Urothelium cell line (cell line): ENCODE data around the gene BRMS1L.
"Not testable (repeated sequence)": the region's sequence is repeated elsewhere in the genome, so short reads cannot be mapped to it uniquely, and the experiment has no call there.

Source experiments
- DNase-seq: peaks from one replicate; pipeline ENCODE4 v3.0.0; 2011; ENCODE audit warnings: low spot score, mixed read lengths
- FAIRE-seq: peaks from 2 replicates; lab custom pipeline; 2011; peaks lifted over from hg19 to GRCh38; lab: Jason Lieb, UNC

Gene BRMS1L

GRCh38 chr14:35826218-35826951 lies at the start of gene BRMS1L:
Gene BRMS1L, plus strand, starts transcription at chr14:35826338. Its CDS starts 179 bp downstream, at chr14:35826517.
- DNase-seq: peak; percentile 98
- FAIRE-seq: no peak

GRCh38 chr14:35776823-35777222 lies 49.3 kb upstream of the BRMS1L start:
- DNase-seq (no peak), FAIRE-seq (no peak)

GRCh38 chr14:35777550-35777949 lies 48.6 kb upstream of the BRMS1L start:
- not testable (repeated sequence) for FAIRE-seq, DNase-seq

GRCh38 chr14:35779368-35779767 lies 46.8 kb upstream of the BRMS1L start:
- no peak for FAIRE-seq
- no peak for DNase-seq

GRCh38 chr14:35783699-35784098 lies 42.4 kb upstream of the BRMS1L start:
- no peak for DNase-seq
- FAIRE-seq: no peak

GRCh38 chr14:35786856-35787255 lies 39.3 kb upstream of the BRMS1L start:
- no peak for FAIRE-seq
- no peak for DNase-seq

GRCh38 chr14:35789651-35790050 lies 36.5 kb upstream of the BRMS1L start:
- FAIRE-seq: no peak
- DNase-seq: peak; percentile 4

GRCh38 chr14:35797796-35798195 lies 28.3 kb upstream of the BRMS1L start:
- DNase-seq: no peak
- FAIRE-seq: no peak

GRCh38 chr14:35806006-35806907 lies 19.9 kb upstream of the BRMS1L start:
- DNase-seq (no peak), FAIRE-seq (no peak)

- no peak for DNase-seq
- FAIRE-seq: no peak
Measured at GRCh38 chr14:35807131-35807961, 18.8 kb upstream of the BRMS1L start.

GRCh38 chr14:35808076-35808637 lies 18.0 kb upstream of the BRMS1L start:
- FAIRE-seq: no peak
- DNase-seq: peak; percentile 23

- DNase-seq: peak; percentile 92
- peak; percentile 70 for FAIRE-seq
Measured at GRCh38 chr14:35808638-35809563, 17.2 kb upstream of the BRMS1L start, which contains the start of gene RALGAPA1. Gene RALGAPA1, minus strand, starts transcription at chr14:35809295. Its CDS starts 460 bp downstream, at chr14:35808835.

- no peak for FAIRE-seq
- DNase-seq: no peak
Measured at GRCh38 chr14:35809597-35809996, 16.5 kb upstream of the BRMS1L start.

GRCh38 chr14:35810963-35811362 lies 15.2 kb upstream of the BRMS1L start:
- FAIRE-seq (no peak), DNase-seq (no peak)

GRCh38 chr14:35814371-35815005 lies 11.7 kb upstream of the BRMS1L start:
- FAIRE-seq: no peak
- DNase-seq: peak; percentile 46

- FAIRE-seq (no peak), DNase-seq (peak; percentile 41)
Measured at GRCh38 chr14:35818346-35819115, 7.6 kb upstream of the BRMS1L start.

- FAIRE-seq (no peak), DNase-seq (no peak)
Measured at GRCh38 chr14:35819591-35820540, 6.3 kb upstream of the BRMS1L start.
